GM18861 (cell line): ENCODE results near the gene CORO2B.
"Not testable (repeated sequence)": the region's sequence is repeated elsewhere in the genome, so short reads cannot be mapped to it uniquely, and the experiment has no call there.

ENCODE experiments used
- ATAC-seq: cut with Tn5 transposase; IDR thresholded peaks from one replicate; pipeline ENCODE4 v1.9.1; 2021; ENCODE audit not compliant: unreplicated experiment

The CORO2B gene

DNA sequence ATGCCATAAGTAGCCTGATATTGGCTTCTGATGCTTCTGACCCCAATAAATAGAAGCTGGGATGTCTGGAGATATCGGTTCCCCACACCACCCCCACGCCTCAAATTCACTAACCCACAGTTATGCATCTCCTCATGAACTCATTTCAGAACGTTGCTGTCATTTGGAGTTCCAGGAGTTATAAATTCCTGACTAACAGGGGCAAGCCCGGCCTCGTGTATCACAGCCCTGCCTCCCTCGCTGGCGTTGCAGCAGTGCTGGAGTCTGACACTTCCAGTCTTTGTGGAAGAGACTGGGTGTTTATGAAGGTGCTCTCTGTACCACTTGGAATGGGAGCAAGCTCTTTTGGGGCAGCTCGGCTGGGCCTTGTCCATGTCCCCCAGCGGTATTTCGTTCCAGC, 140.9 kb downstream of the CORO2B start:
- ATAC-seq: no peak

DNA sequence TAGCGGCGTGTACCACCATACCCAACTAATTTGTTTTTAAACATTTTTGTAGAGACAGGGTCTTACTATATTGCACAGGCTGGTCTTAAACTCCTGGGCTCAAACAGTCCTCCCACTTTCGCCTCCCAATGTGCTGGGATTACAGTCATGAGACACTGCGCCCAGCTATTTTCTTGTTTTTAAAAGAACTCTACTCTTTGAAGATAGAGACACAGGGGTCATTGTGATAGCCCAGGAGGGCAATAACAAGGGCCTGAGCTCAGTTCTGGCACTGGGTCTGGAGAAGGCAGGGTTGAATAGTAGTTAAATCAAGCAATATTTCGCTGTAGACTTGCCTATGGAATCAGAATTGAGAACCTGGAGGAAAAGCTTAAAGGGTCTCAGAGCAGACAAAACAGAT, 143.1 kb downstream of the CORO2B start:
- ATAC-seq: no peak

GRCh38 chr15:68725736-68726135, 146.9 kb downstream of the CORO2B start:
- no peak for ATAC-seq

- no peak for ATAC-seq
Observed at GRCh38 chr15:68726246-68726645, 147.5 kb downstream of the CORO2B start.

DNA sequence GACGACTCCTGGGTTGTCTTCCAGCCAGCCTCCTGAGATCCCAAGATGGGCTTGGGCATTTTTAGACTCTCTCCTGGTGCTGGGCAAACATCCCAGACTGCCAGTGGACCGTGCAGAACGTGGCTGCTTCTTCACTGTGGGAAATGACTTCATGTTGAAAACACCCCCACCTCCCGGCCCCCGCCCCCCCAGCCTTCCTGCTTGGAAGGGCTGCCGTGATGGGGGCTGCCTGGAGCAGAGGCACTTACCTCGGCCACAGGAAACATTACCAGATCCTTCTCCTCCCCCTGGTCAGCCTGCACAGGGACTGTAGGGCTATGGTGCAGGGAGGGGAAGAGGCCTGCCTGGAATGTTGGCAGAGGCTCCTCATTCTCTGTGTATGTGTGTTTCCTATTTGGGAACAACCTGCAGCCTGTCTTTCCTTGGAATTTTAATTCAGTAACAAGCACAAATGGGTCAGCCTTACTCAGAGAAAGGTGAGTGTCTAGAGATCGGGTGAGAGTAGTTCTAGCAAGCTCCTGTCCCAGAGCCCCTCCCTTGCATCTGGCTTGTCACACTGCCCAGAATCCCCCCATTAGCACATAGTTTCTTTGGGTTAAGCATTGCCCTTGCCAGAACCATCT, 151.1 kb downstream of the CORO2B start:
- no peak for ATAC-seq

DNA sequence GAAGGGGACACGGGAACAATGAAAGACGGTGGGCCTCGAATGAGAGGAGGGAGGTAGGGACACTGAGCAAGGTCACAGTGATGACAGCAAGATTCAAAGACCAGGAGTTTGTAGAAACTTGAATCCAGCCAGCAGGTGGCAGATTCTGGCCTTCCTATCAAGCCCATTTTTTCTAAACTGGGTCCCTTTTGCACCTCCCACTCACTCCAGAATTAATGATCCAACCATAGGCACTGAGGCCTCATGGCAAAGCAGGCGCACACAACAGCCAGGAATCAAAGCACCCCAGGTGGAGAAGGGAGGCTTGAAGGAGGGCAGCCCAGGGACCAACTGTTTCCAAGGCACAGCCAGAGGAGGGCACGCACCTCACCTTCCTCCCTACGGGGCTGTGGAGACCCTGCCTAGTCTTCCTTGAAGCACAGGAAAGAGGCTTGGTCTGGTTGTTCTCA, 151.7 kb downstream of the CORO2B start:
- ATAC-seq: no peak

DNA sequence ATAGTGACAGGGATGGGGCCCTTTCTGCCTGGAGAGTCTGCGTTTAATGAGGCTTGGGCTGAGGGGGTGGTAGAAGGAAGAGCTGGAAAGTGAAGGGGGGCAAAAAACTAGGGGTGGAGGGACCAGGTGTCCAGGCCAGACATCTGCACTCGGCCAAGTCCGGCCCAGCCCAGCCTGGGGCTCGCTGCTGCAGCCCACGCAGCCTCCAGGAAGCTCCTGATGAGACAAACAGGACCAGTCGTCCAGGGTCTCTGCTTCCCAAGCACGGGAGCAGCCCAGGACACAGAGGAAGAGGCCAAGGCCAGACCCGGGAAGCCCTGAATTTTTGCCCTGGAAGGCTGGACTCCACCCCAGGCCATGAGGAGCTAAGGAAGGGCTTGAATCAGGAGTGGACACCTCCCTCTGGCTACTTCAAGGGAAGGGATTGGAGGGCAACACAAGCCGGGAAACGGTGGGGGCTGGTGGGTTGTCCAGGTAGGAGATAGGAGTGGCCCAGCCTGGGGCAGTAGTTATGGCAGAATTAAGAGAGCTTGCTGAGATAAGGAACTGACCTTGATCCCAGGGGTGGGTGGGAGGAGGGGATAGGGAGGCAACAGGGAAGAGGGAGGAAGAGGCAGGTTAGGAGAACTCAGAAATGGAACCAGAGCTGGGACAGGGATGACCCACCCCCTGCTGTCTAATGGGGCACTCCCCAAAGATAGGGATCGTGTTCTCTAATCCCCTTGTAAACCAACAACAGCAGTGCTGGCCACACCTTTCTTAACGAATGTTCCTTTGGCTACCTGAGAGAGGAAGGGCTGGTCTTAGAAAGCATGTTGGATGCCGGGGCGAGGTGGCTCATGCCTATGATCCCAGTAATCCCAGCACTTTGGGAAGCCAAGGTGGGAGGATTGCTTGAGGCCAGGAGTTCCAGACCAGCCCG, 152.4 kb downstream of the CORO2B start:
- no peak for ATAC-seq

DNA sequence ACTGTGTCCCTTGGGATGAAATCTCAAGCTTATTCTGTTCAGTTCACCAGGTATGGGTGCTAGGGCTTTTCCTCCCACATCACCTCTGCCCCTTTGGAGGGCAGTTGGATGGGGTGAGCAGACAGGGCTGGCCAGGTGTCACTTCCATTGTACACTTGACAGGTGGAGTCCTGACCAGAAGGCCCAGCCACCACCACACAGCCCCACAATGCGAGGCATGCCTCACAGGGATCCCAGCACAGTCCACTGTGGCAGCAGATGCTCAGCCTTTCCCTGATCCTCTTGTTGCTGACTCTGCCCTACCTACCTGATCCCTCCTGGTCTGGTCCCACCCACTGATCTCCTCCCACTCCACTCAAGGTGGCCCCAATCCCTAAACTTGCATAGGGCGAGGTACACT, 153.7 kb downstream of the CORO2B start:
- no peak for ATAC-seq

DNA sequence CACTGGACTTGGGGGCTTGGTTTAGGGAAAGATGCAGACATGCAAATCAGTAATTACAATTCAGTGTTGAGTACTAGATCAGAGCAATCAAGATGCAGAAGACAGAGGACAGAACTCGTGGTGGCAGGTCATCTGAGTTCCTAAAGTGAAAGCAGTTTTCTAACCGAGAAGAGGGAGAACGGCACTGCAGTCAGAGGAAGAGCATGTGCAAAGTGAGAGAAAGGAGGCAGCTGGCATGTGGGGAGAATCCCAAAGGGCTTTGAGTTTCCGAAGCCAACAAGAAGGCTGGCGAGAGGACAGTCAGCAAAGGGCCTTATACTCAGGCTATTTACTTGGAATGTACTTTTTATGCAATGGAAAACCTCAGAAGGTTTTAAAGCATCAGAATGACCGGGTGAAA, 154.9 kb downstream of the CORO2B start:
- ATAC-seq: no peak

DNA sequence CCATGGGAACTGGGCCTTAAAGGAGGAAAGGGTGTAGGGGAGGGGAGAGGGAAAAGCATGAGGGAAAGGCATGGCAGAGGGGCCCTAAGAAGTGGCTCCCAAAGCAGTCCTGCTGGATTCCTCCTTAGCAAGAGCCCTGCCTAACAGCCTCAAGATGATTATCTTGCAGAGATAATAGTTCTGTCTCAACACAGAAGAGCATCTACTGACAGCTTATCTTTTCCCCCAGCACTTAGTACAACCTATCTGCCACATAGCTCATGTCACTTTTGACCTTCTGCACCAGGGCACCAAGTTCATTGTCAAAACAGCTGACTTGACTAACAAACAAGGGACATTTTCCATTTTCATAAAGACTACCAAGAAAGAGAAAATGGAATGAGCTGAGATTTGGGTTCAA, 155.6 kb downstream of the CORO2B start:
- ATAC-seq: no peak

DNA sequence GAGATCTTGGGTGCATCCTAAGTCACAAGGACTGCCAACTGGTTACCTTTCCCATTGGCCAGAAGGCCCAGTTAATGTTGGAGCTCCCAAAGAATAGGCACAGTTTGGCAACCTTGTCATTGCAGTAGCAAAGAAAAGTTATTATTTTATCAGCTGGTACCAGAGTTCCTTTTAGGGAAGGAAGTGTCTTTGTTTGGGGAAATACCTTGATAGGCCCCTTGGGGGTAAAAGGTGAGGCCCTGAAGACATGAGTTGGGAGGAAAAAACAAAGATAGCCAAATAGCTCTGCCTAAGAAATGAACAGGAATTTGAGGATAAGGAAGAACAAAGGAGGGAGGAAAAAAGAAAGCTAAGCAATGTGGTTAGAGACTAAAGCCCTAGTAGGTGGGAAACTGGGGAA, 156.1 kb downstream of the CORO2B start:
- no peak for ATAC-seq

DNA sequence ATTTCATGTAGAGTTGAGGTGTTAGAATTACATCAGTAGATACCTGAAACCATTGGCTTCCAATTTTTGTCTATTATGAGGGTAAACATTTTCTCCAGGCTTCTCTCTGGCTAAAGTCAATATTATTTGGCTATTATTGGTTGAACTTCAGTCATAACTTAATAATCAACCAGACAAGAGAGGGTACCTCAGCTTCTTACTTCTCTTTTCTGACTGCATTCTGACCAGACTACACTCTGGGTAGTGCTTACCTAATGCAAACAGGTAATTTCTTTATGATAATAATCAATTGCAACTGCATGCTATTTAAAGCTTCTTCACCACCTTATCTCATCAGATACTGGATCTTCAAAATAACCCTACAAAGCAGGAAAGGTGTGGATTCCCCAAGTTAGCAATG, 156.8 kb downstream of the CORO2B start:
- no peak for ATAC-seq

DNA sequence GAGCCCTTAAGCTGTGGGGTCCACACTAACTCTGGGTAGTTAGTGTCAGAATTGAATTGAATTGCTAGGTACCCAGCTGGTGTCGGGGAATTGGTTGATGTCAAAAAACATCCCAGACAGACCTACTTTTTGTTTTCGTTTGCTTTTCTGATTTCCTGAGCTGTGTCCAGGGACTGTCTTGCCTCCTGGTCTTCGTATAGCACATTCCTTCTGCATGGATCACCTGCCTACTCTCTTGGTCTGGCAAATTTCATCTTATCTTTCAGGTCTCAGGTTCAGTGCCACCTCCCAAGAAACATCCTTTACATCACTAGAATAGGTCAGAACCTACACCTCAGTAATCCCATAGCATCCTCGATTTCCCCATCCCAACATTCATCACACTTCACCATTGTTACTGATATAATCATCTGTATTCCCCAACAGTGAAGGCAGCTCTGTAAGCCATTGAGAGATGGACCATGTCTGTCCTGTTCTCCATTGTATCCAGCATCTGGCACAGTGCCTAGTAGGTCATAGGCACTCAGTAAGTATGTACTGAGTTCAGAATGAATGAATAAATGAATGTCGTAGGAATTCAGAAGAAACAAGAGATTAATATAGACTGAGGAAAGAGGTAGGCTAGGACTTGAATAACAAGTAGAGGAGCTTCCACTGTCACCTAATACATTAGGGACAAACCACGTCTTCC, 160.7 kb downstream of the CORO2B start:
- ATAC-seq: no peak

DNA sequence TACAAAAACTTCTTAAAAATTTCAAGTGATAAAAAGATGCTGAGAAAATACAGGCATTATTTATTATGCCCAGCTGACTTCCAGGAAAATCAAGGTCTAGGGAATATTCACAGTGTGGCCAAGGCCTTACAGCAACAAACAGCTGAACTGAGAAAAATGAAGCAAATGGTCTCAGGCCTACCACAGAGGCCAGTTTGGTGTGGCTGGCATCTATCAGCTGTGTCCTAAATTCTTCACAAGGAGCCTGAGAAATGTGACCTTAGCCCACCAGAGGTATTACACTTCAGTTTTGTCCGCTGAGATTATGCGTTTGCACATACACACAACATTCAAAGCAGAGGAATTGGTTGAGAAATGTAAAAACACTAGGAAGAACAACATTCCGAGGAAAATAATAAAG, 164.5 kb downstream of the CORO2B start:
- ATAC-seq: no peak

GRCh38 chr15:68749365-68749764, 170.6 kb downstream of the CORO2B start:
- no peak for ATAC-seq

DNA sequence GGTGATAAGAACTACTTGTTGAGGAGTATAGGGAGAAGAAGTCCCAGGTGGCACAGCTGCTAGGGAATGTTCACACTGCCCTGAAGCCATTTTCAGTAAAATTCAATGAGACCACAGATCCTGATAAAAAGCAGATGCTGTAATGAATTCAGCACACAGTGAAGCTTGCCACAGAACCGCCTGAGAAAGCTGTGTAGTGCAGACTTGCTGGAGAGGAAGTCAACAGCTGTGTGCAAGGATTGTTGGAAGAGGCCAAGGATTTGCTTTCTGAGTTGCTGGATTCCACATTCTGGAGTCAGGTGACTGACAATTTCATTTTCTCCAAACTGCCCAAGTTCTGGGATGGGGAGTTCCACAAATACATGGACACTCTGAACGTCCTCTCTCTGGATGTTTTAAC, 171.0 kb downstream of the CORO2B start:
- no peak for ATAC-seq

DNA sequence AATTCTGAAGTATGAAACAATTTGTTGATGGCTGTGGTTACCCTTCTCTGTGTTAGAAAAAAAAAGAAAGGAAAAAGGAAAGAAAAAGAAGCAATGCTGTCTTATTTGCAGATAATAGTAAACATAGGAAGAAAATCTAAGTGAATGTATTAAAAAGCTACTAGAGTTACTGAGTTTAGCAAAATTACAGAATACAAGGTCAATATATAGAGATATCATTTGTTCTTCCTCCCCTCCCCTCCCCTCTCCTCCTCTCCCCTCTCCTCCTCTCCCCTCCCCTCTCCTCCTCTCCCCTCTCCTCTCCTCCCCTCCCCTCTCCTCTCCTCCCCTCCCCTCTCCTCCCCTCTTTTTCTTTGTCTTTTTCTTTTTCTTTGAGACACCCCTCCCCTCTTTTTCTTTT, 172.8 kb downstream of the CORO2B start:
- ATAC-seq: no peak

DNA sequence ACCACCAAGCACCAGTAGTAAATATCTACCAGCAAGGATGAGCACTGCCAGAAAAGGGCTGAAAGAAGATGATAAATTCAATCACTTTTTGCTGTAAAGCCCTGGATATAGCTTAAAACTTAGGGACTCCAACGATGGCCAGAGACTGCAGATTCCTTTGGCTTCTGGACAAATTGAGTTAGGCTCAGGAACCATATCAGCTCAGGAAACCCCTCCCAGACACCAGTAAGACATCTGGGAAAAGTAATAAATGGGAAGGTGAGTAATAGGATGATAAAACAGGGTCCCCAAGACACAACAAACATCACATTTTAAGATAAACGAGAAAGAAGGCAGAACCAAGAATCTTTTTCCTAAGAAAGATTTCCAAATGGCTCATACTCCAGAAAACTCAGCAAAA, 176.9 kb downstream of the CORO2B start:
- ATAC-seq: no peak

DNA sequence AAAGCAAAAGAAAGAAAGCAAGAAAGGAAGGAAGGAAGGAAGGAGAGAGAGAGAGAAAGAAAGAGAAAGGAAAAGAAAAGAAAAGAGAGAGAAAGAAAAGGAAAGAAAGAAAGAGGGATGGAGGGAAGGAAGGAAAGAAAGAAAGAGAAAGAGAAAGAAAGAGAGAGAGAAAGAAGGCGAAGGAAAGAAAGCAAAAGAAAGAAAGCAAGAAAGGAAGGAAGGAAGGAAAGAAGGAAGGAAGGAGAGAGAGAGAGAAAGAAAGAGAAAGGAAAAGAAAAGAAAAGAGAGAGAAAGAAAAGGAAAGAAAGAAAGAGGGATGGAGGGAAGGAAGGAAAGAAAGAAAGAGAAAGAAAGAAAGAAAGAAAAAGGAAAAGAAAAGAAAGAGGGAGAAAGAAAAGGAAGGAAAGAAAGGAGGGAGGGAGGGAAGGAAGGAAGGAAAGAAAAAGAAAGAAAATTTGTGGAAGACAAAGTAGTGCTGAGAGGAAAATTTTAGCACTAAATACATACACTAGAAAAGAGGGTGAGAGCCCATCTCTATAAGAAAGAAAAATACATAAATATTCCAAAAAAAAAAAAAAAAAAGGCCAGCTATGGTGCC, 181.3 kb downstream of the CORO2B start:
- not testable (repeated sequence) for ATAC-seq

- ATAC-seq: no peak
Observed at GRCh38 chr15:68763063-68763462, 184.3 kb downstream of the CORO2B start.

- ATAC-seq: no peak
Observed at GRCh38 chr15:68764090-68764489, 185.3 kb downstream of the CORO2B start.
